Heart right ventricle (tissue), 16 donors: ENCODE results near the gene NDST3. TPM values are rescaled to one million over a fixed set of nuclear protein-coding genes. Genes with fewer than 3 reads are reported as not detected.

ENCODE experiments used
- ATAC-seq, 8 donors: fragments of 200-7000 bp; cut with Tn5 transposase; one replicate each; pipeline ENCODE4 v1.9.1; 2020; ENCODE audit warnings: mild to moderate bottlenecking in 8 of 8, moderate library complexity in 8 of 8, moderate number of reproducible peaks in 1 of 8
- DNase-seq, 2 donors: peaks; one replicate each; pipeline ENCODE4 v3.0.0-alpha.2; 2020
- H3K27ac ChIP-seq, 10 donors: fragments of 200-600 bp; sonication (generic) in 2 of 10; one replicate each; pipeline versions ENCODE4 v1.5.0 to v1.8.0; 2020 to 2022; ENCODE audit warnings: mild to moderate bottlenecking in 3 of 10
- H3K27me3 ChIP-seq, 7 donors: fragments of 200-600 bp; one replicate each; pipeline ENCODE4 v1.8.0; 2021 to 2022; ENCODE audit warnings: mild to moderate bottlenecking in 2 of 7
- H3K36me3 ChIP-seq, 9 donors: fragments of 200-600 bp; sonication (generic) in 1 of 9; one replicate each; pipeline versions ENCODE4 v1.5.0 to v1.8.0; 2020 to 2022; ENCODE audit warnings: mild to moderate bottlenecking in 2 of 9
- H3K4me1 ChIP-seq, 9 donors: fragments of 200-600 bp; sonication (generic) in 1 of 9; one replicate each; pipeline versions ENCODE4 v1.5.0 to v1.8.0; 2020 to 2022; ENCODE audit warnings: mild to moderate bottlenecking in 4 of 9
- H3K4me3 ChIP-seq, 10 donors: fragments of 200-600 bp; sonication (generic) in 2 of 10; one replicate each; pipeline versions ENCODE4 v1.5.0 to v1.8.0; 2020 to 2022; ENCODE audit warnings: mild to moderate bottlenecking in 7 of 10, moderate library complexity in 2 of 10
- H3K9me3 ChIP-seq, 11 donors: fragments of 200-600 bp in 10 of 11; sonication (generic) in 2 of 11; one replicate each; pipeline versions ENCODE4 v1.5.0 to v1.8.0; 2013 to 2022; ENCODE audit warnings: mild to moderate bottlenecking in 2 of 11, control low read depth in 1 of 11, moderate library complexity in 1 of 11
- CTCF ChIP-seq, 9 donors: fragments of 200-600 bp; sonication (generic) in 2 of 9; IDR thresholded peaks; one replicate each; pipeline versions ENCODE4 v1.5.0 to v1.8.0; 2021 to 2022; ENCODE audit warnings: antibody characterized with exemption in 9 of 9, mild to moderate bottlenecking in 5 of 9, moderate library complexity in 1 of 9
- WGBS, 2 donors: extraction: QIAGEN DNeasy Blood & Tissue Kit; methylation state at CpG; one replicate each; pipeline ENCODE4 v1.1.7; 2013; ENCODE audit warnings: inconsistent platforms in 1 of 2; 5-methylcytosine and 5-hydroxymethylcytosine counted together
- intact Hi-C, 10 donors: fragments of 100-400 bp; cut with DNase I; formaldehyde crosslinking; loops; one replicate each; pipeline versions ENCODE4 v1.11.1 to v1.14.2; 2022
- polyA plus RNA-seq, 2 donors: library from polyadenylated mRNA; stranded (reverse); fragments of 200-250 nt; gene quantifications; one replicate each; pipeline ENCODE4 v1.2.3, GENCODE V29; 2013
- total RNA-seq, 10 donors: library from RNA; stranded (reverse); fragmentation: NEBNext Ultra II Directional in 3 of 10; extraction: Animal tissue kit (Norgen Biotek cat#: 25700) in 3 of 10; gene quantifications; one replicate each; pipeline versions ENCODE4 v1.2.1 to v1.2.4, GENCODE V29; 2021 to 2023
- donor health status: Arrhythmogenic right ventricular cardiomyopathy.
- donor health status: ischemic (EF 13 %, LVEDD 7.1; RV severe dilation, severe dysfunction).
- donor health status: healthy with polysubstance abuse.
- donor health status: DM: no; HTN: yes; CAD: no.
- donor health status: DM: no; HTN: no; CAD: no.
- donor health status: ischemic (EF 25% LVEDD 6.9; RV normal size, moderate dysfunction).
- donor health status: ischemic (EF 25% LVEDD 5.7; RV mildly dilated, moderate dysfunction).
- donor health status: healthy.
- donor health status: DM: yes; HTN: yes; CAD: no.
- donor health status: Ischemic cardiomyopathy.
- donor health status: ischemic (EF 35%, LVEDD 5.7; RV mildly dilated, moderate dysfunction).
- donor health status: nonischemic (EF 11% LVEDD 7.7; RV severe dilation, severe dysfunction).
- donor health status: DM: yes; HTN: yes; CAD: no.
- donor health status: PGD.
- donor health status: ischemic (EF 29% LVEDD 5.4; RV normal size, mild dysfunction).
- donor health status: nonischemic (EF 23%, LVEDD 6.1; RV moderate dilation, normal function).

Gene NDST3
- total and polyA plus RNA-seq, 12 donors, result 0.04 TPM; not detected in 11

- 69 to 70% methylated on average over 7 of the region's 7 CpGs for WGBS, 2 donors
- peaks cover 0 to 3% (median 0%) of the 10 kb centered on the region in 9 donors for H3K4me1 ChIP-seq
- H3K27me3 ChIP-seq, result peaks cover 0 to 7% (median 5%) of the 10 kb centered on the region in 7 donors
- DNase-seq (no peak), ATAC-seq (no peak)
- intact Hi-C loops, result no loop called here
- H3K4me3 ChIP-seq, result no peak overlapping the region
- TF ChIP-seq CTCF (IDR thresholded peaks at IDR 0.05), result no peak
- no peaks in the 10 kb centered on the region for H3K36me3 ChIP-seq
- no peak overlapping the region for H3K27ac ChIP-seq
- H3K9me3 ChIP-seq, result no peaks in the 10 kb centered on the region
Observed at GRCh38 chr4:118226311-118227010, 192.2 kb downstream of the NDST3 start.

- Histone ChIP-seq H3K9me3 (no peaks in the 10 kb centered on the region), H3K4me3 (no peak overlapping the region), H3K27ac (no peak overlapping the region), H3K36me3 (no peaks in the 10 kb centered on the region), H3K27me3 (peaks cover 0 to 21% (median 0%) of the 10 kb centered on the region in 7 donors), H3K4me1 (no peaks in the 10 kb centered on the region)
- no peak for TF ChIP-seq CTCF (IDR thresholded peaks at IDR 0.05)
- no peak for DNase-seq
- intact Hi-C loops, result no loop called here
- WGBS, 2 donors, result 92 to 94% methylated on average over 1 of the region's 1 CpG
- ATAC-seq, result no peak
Observed at GRCh38 chr4:118235566-118236120, 201.4 kb downstream of the NDST3 start.

GRCh38 chr4:118237531-118237930, 203.2 kb downstream of the NDST3 start:
- no peak overlapping the region for H3K4me3 ChIP-seq
- DNase-seq, result no peak
- WGBS, 2 donors, result 89 to 90% methylated on average over 2 of the region's 2 CpGs
- H3K27me3 ChIP-seq, result peaks cover 0 to 14% (median 0%) of the 10 kb centered on the region in 7 donors
- TF ChIP-seq CTCF (IDR thresholded peaks at IDR 0.05), result no peak
- no peaks in the 10 kb centered on the region for H3K36me3 ChIP-seq
- ATAC-seq, result no peak
- H3K27ac ChIP-seq, result no peak overlapping the region
- intact Hi-C loops, result no loop called here
- no peaks in the 10 kb centered on the region for H3K9me3 ChIP-seq
- no peaks in the 10 kb centered on the region for H3K4me1 ChIP-seq

GRCh38 chr4:118249890-118250289, 215.6 kb downstream of the NDST3 start:
- H3K9me3 ChIP-seq, result peaks cover 0 to 13% (median 3%) of the 10 kb centered on the region in 11 donors
- H3K27ac ChIP-seq, result no peak overlapping the region
- DNase-seq, result no peak
- H3K27me3 ChIP-seq, result peaks cover 0 to 1% (median 0%) of the 10 kb centered on the region in 7 donors
- H3K4me1 ChIP-seq, result no peaks in the 10 kb centered on the region
- H3K4me3 ChIP-seq, result no peak overlapping the region
- ATAC-seq, result no peak
- no peak for TF ChIP-seq CTCF (IDR thresholded peaks at IDR 0.05)
- no peaks in the 10 kb centered on the region for H3K36me3 ChIP-seq
- intact Hi-C loops, result no loop called here
- 84 to 87% methylated on average over 3 of the region's 3 CpGs for WGBS, 2 donors
